ENCODE measurements around the gene CERKL. TPM values are rescaled to one million over a fixed set of nuclear protein-coding genes. Genes with fewer than 3 reads are reported as not detected.

Gene CERKL
- total RNA-seq, 2 donors from 2014 or later = not detected

- Histone ChIP-seq H3K27me3 (no peaks in the 10 kb centered on the region), H3K4me3 (no peak overlapping the region), H3K9me3 (no peaks in the 10 kb centered on the region), H3K4me1 (no peaks in the 10 kb centered on the region), H3K27ac (no peak overlapping the region), H3K36me3 (no peaks in the 10 kb centered on the region)
- no peak for TF ChIP-seq CTCF (IDR thresholded peaks at IDR 0.05)
- no peak for DNase-seq (ENCODE audit: low spot score)
These were observed 103.7 kb downstream of the CERKL start for GRCh38 chr2:181553244-181553643.

GRCh38 chr2:181552808-181553207 is 104.1 kb downstream of the CERKL start:
- Histone ChIP-seq H3K9me3 (no peaks in the 10 kb centered on the region), H3K4me1 (no peaks in the 10 kb centered on the region), H3K27me3 (no peaks in the 10 kb centered on the region), H3K4me3 (no peak overlapping the region), H3K36me3 (no peaks in the 10 kb centered on the region), H3K27ac (no peak overlapping the region)
- no peak for DNase-seq (ENCODE audit: low spot score)
- TF ChIP-seq CTCF (IDR thresholded peaks at IDR 0.05) = no peak

DNA sequence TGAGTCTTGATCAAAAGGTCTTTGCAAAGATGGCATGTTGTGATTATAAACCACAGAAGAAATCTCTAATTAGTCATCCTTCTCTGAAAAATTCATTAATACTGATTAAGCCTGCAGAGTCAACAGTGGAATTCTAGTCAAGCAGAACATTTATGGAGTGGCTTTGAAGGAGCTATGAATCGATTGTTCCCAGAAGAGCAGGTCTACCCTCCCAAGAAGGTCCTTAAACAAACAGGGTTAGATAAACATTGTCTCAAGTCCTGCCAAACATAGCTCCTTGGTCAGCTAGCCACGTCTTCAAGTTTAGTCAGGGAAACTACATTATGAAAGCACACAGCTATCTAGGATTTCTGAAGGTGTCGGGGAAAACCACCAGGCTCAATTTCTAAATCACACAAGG is 110.8 kb downstream of the CERKL start:
- Histone ChIP-seq H3K27me3 (no peaks in the 10 kb centered on the region), H3K4me1 (no peaks in the 10 kb centered on the region), H3K9me3 (no peaks in the 10 kb centered on the region), H3K4me3 (no peak overlapping the region), H3K36me3 (no peaks in the 10 kb centered on the region), H3K27ac (no peak overlapping the region)
- TF ChIP-seq CTCF (IDR thresholded peaks at IDR 0.05) = no peak
- DNase-seq (ENCODE audit: low spot score) = no peak

DNA sequence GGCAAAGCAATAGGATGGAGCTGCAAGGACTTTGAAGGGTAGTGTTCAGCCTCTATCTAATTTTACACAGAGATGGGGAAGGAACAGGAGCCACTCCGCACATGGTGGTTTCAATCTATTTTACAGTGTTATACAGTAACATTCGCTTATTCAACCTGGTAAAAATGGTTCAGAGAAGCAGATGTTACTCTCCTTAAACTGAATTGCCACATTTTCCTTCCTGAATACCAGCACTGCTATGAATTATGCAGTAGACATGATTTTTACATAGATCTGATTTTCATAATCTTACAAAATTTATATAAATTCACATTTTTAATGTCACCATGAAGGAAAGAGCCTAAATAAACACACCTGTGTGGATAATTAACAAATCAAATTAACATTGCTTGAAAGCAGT is 114.7 kb downstream of the CERKL start:
- Histone ChIP-seq H3K4me1 (no peaks in the 10 kb centered on the region), H3K36me3 (no peaks in the 10 kb centered on the region), H3K9me3 (no peaks in the 10 kb centered on the region), H3K27ac (no peak overlapping the region), H3K27me3 (no peaks in the 10 kb centered on the region), H3K4me3 (no peak overlapping the region)
- no peak for TF ChIP-seq CTCF (IDR thresholded peaks at IDR 0.05)
- no peak for DNase-seq (ENCODE audit: low spot score)

GRCh38 chr2:181540421-181540820 is 116.5 kb downstream of the CERKL start:
- H3K4me3 ChIP-seq = no peak overlapping the region
- H3K36me3 ChIP-seq = no peaks in the 10 kb centered on the region
- TF ChIP-seq CTCF (IDR thresholded peaks at IDR 0.05) = no peak
- H3K27me3 ChIP-seq = no peaks in the 10 kb centered on the region
- no peak overlapping the region for H3K27ac ChIP-seq
- no peaks in the 10 kb centered on the region for H3K9me3 ChIP-seq
- no peaks in the 10 kb centered on the region for H3K4me1 ChIP-seq
- DNase-seq (ENCODE audit: low spot score) = no peak

DNA sequence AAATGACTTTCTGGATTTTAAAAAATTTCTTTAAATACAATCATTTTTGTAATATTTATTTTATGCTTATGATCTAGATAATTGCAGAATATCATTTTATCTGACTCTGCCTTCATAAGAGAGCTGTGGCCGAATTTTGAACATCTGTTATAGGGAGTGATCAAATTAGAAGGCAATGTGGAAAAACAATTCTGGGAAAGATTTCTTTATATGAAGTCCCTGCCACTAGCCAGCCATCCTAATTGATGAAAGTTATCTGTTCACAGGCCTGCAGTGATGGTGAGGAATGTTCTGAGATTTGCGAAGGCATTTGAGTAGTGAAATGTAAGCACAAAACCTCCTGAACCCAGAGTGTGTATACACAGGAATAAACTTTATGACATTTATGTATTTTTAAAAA is 120.2 kb downstream of the CERKL start:
- no peaks in the 10 kb centered on the region for H3K9me3 ChIP-seq
- no peaks in the 10 kb centered on the region for H3K4me1 ChIP-seq
- no peak overlapping the region for H3K27ac ChIP-seq
- H3K27me3 ChIP-seq = no peaks in the 10 kb centered on the region
- no peak overlapping the region for H3K4me3 ChIP-seq
- DNase-seq (ENCODE audit: low spot score) = no peak
- no peak for TF ChIP-seq CTCF (IDR thresholded peaks at IDR 0.05)
- H3K36me3 ChIP-seq = no peaks in the 10 kb centered on the region

Data from right atrium auricular region (tissue), 2 donors.